Immature natural killer cell (primary cell): ENCODE results near the gene ASB9. TPM values are rescaled to one million over a fixed set of nuclear protein-coding genes. Genes with fewer than 3 reads are reported as not detected.
A peak's percentile ranks its signal among the peaks of the same experiment; 100 is the strongest.
"Not testable (repeated sequence)": the region's sequence is repeated elsewhere in the genome, so short reads cannot be mapped to it uniquely, and the experiment has no call there.

Experiments used
- DNase-seq, 3 donors: peaks; one replicate each; pipeline ENCODE4 v3.0.0; 2022; ENCODE audit warnings: mixed read lengths in 1 of 3
- H3K27ac Mint-ChIP-seq, 6 donors: one replicate each; pipeline ENCODE4 v1.8.0; 2020; ENCODE audit warnings: mixed read lengths in 6 of 6, mild to moderate bottlenecking in 5 of 6, inconsistent platforms in 4 of 6, moderate library complexity in 3 of 6
- H3K27me3 Mint-ChIP-seq, 3 donors: one replicate each; pipeline ENCODE4 v1.8.0; 2020 to 2021; ENCODE audit warnings: low read depth in 3 of 3, mild to moderate bottlenecking in 3 of 3, mixed read lengths in 3 of 3, moderate library complexity in 3 of 3, inconsistent platforms in 1 of 3
- H3K36me3 Mint-ChIP-seq, 3 donors: one replicate each; pipeline ENCODE4 v1.8.0; 2020; ENCODE audit warnings: mixed read lengths in 3 of 3, inconsistent platforms in 2 of 3, mild to moderate bottlenecking in 2 of 3
- H3K4me1 Mint-ChIP-seq, 2 donors: one replicate each; pipeline ENCODE4 v1.8.0; 2020; ENCODE audit warnings: inconsistent platforms in 2 of 2, mild to moderate bottlenecking in 2 of 2, mixed read lengths in 2 of 2, moderate library complexity in 1 of 2
- H3K4me3 Mint-ChIP-seq, 5 donors: one replicate each; pipeline ENCODE4 v1.8.0; 2020; ENCODE audit warnings: mild to moderate bottlenecking in 5 of 5, mixed read lengths in 5 of 5, inconsistent platforms in 3 of 5, moderate library complexity in 3 of 5
- H3K9me3 Mint-ChIP-seq, 6 donors: one replicate each; pipeline ENCODE4 v1.8.0; 2020; ENCODE audit warnings: mild to moderate bottlenecking in 6 of 6, mixed read lengths in 6 of 6, inconsistent platforms in 4 of 6, moderate library complexity in 3 of 6
- polyA plus RNA-seq, 3 donors: library from polyadenylated mRNA; unstranded; fragments of 300-500 nt; fragmentation: Illumina TruSeq; gene quantifications; one replicate each; pipeline ENCODE4 v1.2.3, GENCODE V29; 2021

The ASB9 gene
- polyA plus RNA-seq, 3 donors from 2014 or later: 0.34 TPM; not detected in 2

DNA sequence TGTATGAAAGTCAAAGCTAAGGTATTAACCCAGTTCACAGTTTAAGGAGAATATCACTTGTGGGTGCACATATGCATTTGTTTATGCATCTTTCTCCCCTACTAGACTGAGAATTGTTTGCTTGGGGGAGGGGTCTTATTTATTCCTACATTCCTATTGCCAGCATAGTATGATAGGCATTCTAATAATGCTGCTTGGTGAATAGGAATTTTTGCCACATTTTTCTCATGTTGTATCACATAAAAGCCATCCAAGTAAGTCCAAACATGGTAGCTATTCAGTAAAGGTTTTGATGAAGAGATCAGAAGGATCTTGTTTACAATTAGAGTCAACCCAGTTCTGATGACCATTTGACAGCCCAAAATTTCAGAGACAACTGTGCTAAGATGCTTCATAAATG is 48.6 kb downstream of the ASB9 start:
- DNase-seq: no peak
- peaks cover 0 to 3% (median 2%) of the 10 kb centered on the region in 3 donors for H3K27me3 Mint-ChIP-seq
- H3K9me3 Mint-ChIP-seq: no peaks in the 10 kb centered on the region
- H3K4me3 Mint-ChIP-seq: no peak overlapping the region
- H3K36me3 Mint-ChIP-seq: peaks cover 0 to 4% (median 0%) of the 10 kb centered on the region in 3 donors
- no peak overlapping the region for H3K27ac Mint-ChIP-seq
- H3K4me1 Mint-ChIP-seq: no peaks in the 10 kb centered on the region

DNA sequence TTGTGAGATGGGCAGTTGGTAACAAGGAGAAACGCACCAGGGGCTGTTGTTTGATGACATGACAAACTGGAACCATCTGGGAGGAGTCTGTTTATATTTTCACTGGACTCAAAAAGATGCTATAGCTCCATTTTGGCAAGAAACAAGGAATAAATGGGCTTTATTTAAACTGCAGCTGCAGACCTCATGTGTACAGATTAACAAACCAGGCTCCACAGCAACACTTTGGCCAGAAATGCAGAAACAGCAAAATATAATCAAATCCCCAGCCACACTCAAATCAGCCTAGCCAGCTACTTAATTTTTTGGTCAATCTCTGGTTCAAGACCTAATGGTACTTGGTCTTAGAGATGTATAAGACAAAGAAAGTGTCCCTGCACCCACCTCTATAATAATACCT is 52.7 kb downstream of the ASB9 start:
- H3K36me3 Mint-ChIP-seq: peaks cover 0 to 4% (median 0%) of the 10 kb centered on the region in 3 donors
- peaks cover 0 to 2% (median 1%) of the 10 kb centered on the region in 3 donors for H3K27me3 Mint-ChIP-seq
- no peaks in the 10 kb centered on the region for H3K9me3 Mint-ChIP-seq
- no peak overlapping the region for H3K4me3 Mint-ChIP-seq
- no peaks in the 10 kb centered on the region for H3K4me1 Mint-ChIP-seq
- H3K27ac Mint-ChIP-seq: no peak overlapping the region
- no peak for DNase-seq

DNA sequence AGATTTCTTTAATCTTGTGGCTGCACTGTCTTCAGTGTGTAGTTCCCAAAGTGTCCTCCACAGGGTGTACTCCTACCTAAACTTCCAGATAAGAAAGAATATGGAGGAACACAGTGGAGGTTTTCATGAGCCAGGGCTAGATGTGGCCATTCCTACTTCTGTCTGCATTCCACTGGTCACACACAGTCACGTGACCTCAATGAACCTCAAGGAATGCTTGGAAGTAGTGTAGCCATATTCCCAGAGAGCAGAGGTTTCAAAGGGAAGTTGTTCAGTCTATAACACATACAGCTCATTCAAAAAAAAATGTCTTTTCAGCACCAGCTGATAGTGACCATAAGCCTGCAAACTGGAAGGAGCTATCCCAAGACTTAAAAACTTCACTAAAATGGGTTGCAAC is 53.6 kb downstream of the ASB9 start:
- Mint-ChIP-seq H3K4me1 (no peaks in the 10 kb centered on the region), H3K4me3 (no peak overlapping the region)
- no peak for DNase-seq

DNA sequence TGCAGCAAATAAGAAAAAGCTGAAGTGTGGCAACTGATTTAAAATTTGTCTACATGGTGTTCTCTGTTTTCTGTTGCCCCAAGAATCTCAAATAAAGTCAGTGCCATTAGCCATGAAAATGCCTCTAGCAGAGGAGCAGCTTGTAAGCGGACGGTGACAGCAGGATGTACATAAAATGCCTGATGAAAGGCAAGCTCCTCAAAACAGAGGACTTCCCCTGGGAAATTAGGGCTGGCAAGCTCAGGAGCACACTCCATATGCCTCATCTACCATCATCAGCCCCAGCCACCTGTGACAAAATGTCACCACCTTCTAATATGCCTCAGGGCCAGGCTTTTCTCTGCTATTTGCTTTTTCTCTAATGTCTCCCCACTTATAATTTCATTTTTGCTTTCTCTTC is 54.5 kb downstream of the ASB9 start:
- H3K27me3 Mint-ChIP-seq: peaks cover 0 to 1% (median 1%) of the 10 kb centered on the region in 3 donors
- H3K9me3 Mint-ChIP-seq: no peaks in the 10 kb centered on the region
- no peaks in the 10 kb centered on the region for H3K4me1 Mint-ChIP-seq
- no peak overlapping the region for H3K4me3 Mint-ChIP-seq
- no peak for DNase-seq
- no peak overlapping the region for H3K27ac Mint-ChIP-seq
- no peaks in the 10 kb centered on the region for H3K36me3 Mint-ChIP-seq

More for the DNA sequence above, 53.6 kb downstream of the ASB9 start:
- Mint-ChIP-seq H3K36me3 (peaks cover 0 to 4% (median 0%) of the 10 kb centered on the region in 3 donors), H3K27me3 (peaks cover 0 to 2% (median 1%) of the 10 kb centered on the region in 3 donors), H3K9me3 (no peaks in the 10 kb centered on the region), H3K27ac (no peak overlapping the region)

DNA sequence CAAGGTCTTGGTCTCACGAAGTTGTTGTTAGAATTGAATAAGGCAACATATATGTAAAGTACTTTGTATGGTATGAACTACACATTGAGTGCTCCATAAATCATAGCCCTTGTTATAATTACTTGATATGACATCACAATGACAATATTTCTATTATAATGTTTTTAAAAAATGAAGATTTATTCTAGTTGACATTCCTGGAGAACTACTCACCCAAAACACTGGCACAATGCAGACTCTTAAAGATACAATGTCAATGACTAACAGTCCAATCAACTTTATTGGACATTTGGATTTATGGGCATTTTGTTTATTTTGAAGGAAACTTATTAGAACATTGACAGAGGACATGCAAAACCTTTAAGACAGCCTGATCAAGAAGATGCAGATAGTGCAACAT is 55.3 kb downstream of the ASB9 start:
- Mint-ChIP-seq H3K27me3 (peaks cover 0 to 1% (median 0%) of the 10 kb centered on the region in 3 donors), H3K4me3 (no peak overlapping the region), H3K9me3 (no peaks in the 10 kb centered on the region), H3K4me1 (no peaks in the 10 kb centered on the region), H3K27ac (no peak overlapping the region), H3K36me3 (no peaks in the 10 kb centered on the region)
- no peak for DNase-seq

DNA sequence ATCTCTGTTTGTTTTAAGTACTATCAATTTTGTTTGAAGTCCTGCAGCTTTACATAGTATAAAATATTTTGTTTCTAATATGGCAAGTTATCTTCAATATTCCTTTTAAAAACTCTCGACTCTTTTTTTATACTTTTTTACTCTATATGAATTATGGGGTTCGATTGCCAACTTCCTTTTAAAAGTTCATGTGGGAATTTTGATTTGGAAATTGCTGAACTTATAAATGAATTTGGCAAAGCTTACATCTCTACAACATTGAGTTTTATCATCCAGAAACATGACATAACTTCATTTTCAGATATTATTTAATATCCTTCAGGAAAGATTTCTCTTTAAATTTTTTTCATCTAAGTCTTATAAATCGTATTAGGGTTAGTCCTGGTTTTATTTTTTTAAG is 60.8 kb downstream of the ASB9 start:
- H3K27me3 Mint-ChIP-seq: peaks cover 0 to 4% (median 0%) of the 10 kb centered on the region in 3 donors
- DNase-seq: no peak

DNA sequence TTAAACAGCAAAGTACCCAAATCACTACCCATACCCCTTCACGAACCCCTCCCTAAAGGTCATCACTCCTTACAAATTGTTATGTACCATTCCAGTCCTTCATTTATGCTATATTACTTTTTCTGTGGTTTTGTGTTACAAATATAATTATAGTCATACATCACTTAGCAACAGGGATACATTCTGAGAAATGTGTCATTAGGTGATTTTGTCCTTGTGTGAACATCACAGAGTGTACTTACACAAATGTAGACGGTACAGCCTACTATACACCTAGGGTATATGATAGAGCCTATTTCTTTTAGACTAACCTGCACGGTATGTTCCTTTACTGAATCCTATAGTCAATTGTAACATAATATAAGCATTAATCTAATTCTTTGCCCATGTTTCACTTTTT is 61.9 kb downstream of the ASB9 start:
- Mint-ChIP-seq H3K4me3 (no peak overlapping the region), H3K4me1 (peaks cover 8 to 21% of the 10 kb centered on the region in 2 donors), H3K9me3 (no peaks in the 10 kb centered on the region), H3K27me3 (peaks cover under 1 to 6% (median 1%) of the 10 kb centered on the region in 3 donors), H3K27ac (no peak overlapping the region), H3K36me3 (no peaks in the 10 kb centered on the region)
- DNase-seq: no peak

More for the DNA sequence above, 60.8 kb downstream of the ASB9 start:
- H3K27ac Mint-ChIP-seq: no peak overlapping the region
- no peaks in the 10 kb centered on the region for H3K9me3 Mint-ChIP-seq
- no peaks in the 10 kb centered on the region for H3K36me3 Mint-ChIP-seq
- H3K4me3 Mint-ChIP-seq: no peak overlapping the region
- peaks cover 0 to 10% of the 10 kb centered on the region in 2 donors for H3K4me1 Mint-ChIP-seq

DNA sequence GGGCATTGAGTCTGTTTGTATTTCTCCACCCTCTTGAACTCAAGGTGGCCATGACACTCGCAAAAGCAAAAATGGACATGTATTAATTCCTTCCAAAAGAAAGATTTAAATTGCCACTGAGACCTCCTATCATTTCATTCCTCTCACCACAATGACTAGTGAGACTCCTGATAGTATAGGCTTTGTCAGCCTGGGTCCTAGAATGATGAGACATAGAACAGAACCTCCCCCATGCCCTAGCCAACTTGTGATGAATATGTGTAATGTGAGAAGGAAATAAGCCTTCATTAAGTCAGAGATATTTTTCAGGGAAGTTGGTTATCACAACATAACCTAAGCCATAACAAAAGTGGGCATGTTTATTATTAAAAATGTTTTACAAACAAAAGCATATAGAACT is 62.5 kb downstream of the ASB9 start:
- no peak for DNase-seq
- no peaks in the 10 kb centered on the region for H3K36me3 Mint-ChIP-seq
- H3K9me3 Mint-ChIP-seq: no peaks in the 10 kb centered on the region
- no peak overlapping the region for H3K27ac Mint-ChIP-seq
- H3K4me3 Mint-ChIP-seq: no peak overlapping the region
- H3K4me1 Mint-ChIP-seq: peaks cover 11 to 26% of the 10 kb centered on the region in 2 donors
- H3K27me3 Mint-ChIP-seq: peaks cover 1 to 6% (median 2%) of the 10 kb centered on the region in 3 donors

DNA sequence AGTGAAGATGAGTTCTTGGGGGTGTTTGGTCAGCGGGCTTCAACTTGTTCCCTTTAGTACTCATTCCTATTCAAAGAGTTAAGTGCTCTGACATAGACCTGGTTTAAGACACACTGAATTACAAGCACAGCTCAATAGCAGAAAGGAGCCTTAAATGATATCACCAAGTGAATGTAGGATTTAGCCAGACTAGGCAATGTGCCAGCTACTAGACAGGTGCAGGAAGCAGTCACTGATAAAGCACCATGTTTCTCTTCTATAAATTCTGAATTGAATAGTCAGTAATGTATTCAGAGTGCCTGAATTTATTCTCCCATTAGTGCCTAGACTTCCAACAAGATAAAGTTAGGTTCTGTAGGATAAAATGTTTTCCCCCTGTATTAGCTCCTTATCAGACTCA is 63.6 kb downstream of the ASB9 start:
- peaks cover 1 to 6% (median 2%) of the 10 kb centered on the region in 3 donors for H3K27me3 Mint-ChIP-seq
- H3K4me3 Mint-ChIP-seq: no peak overlapping the region
- H3K36me3 Mint-ChIP-seq: no peaks in the 10 kb centered on the region
- H3K4me1 Mint-ChIP-seq: peaks cover 11 to 26% of the 10 kb centered on the region in 2 donors
- DNase-seq: no peak
- no peaks in the 10 kb centered on the region for H3K9me3 Mint-ChIP-seq
- peak overlapping the region in 1 of 6 donors; percentile 26 for H3K27ac Mint-ChIP-seq

DNA sequence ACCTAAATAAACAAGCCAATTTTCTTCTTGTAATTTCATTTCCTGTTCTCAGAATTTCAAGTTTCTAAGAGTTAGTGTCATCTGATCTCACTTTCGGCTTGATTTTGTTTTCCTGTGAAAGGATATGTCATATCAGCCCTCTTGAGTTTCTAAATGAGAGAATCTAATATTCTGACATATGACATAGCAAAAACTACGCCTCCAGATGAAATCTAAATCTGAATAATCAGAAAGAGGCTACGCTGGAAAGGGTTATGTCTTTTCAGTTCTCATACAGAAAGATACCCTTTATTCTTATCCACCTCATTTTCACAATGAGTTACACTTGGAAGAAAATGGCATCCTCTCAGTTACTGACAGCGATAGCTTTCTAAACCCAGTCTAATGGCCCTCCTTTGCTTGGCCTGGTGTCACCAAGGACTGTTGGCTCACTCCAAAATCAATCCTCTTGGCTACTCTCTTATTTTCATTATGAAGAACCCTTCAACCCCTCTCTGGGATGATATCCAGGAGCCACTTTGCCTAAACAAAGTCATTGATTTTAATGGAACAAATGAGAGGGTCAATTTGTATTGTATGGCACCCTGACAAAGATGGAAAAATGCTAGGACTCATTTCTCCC is 65.6 kb downstream of the ASB9 start:
- peaks cover 11 to 26% of the 10 kb centered on the region in 2 donors for H3K4me1 Mint-ChIP-seq
- H3K27me3 Mint-ChIP-seq: peaks cover 1 to 6% (median 2%) of the 10 kb centered on the region in 3 donors
- peak overlapping the region in 3 of 5 donors; percentile 25 to 42 (median 38) for H3K4me3 Mint-ChIP-seq
- peak overlapping the region in 3 of 6 donors; percentile 64 to 78 (median 64) for H3K27ac Mint-ChIP-seq
- no peaks in the 10 kb centered on the region for H3K36me3 Mint-ChIP-seq
- no peaks in the 10 kb centered on the region for H3K9me3 Mint-ChIP-seq
- DNase-seq: no peak

DNA sequence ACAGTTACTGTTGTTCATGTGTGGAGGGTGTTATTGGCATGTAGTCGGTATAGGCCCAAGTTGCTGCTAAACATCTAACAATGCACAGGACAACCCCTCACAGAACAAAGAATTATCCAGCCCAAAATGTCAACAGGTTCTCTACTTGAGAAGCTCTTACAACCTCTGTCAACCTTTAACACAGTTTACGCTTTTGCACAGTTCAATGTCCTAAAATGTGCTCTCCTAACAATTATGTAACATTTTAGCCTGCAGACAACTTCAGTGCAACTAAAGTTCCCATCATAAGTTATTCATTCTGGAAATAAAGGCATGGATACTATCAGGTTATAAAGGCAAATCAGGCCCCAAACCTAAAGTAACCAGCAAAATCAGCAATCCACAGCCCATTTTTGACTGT is 66.2 kb downstream of the ASB9 start:
- Mint-ChIP-seq H3K27ac (peak overlapping the region in 4 of 6 donors; percentile 32 to 78 (median 64)), H3K36me3 (no peaks in the 10 kb centered on the region), H3K27me3 (peaks cover 1 to 6% (median 2%) of the 10 kb centered on the region in 3 donors), H3K9me3 (no peaks in the 10 kb centered on the region), H3K4me3 (peak overlapping the region in 3 of 5 donors; percentile 25 to 42 (median 38)), H3K4me1 (peaks cover 11 to 26% of the 10 kb centered on the region in 2 donors)
- no peak for DNase-seq

DNA sequence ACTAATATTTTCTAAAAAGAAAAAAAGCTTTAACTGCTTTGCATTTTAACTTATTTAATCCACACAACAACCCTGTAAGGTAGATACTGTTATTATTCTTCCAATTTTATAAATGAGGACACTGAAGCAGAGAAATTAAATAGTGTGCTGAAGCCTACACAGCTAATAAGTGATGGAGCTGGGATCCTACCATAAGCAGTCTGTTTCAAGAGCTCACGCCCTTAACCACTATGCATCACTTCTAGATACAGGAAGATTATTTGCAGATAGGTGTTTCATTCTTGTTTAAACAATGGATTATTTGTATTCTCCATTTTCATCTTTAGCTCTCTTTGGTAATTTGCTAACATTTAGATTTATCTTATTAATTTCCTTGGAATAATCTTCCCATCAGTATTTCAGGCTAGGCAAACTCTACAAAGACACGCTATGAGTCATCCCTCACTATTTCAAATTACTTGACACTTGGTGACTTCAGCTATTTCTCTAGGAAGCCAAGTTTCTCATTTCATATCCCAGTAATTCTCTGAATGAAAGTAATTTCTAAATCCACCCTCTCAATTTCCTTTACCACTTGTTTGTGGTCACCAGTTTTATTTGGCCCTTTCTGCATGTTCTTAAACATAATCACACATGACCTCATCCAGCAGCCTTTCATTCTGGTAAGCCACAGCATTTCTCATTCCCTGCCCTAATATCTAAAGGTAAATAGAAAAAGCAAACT is 67.3 kb downstream of the ASB9 start:
- Mint-ChIP-seq H3K27me3 (peaks cover 1 to 6% (median 3%) of the 10 kb centered on the region in 3 donors), H3K36me3 (no peaks in the 10 kb centered on the region), H3K4me3 (peak overlapping the region in 2 of 5 donors; percentile 8 to 48), H3K4me1 (peaks cover 11 to 26% of the 10 kb centered on the region in 2 donors), H3K27ac (peak overlapping the region in 1 of 6 donors; percentile 36), H3K9me3 (no peaks in the 10 kb centered on the region)
- DNase-seq: peak in 1 of 3 donors; percentile 1

DNA sequence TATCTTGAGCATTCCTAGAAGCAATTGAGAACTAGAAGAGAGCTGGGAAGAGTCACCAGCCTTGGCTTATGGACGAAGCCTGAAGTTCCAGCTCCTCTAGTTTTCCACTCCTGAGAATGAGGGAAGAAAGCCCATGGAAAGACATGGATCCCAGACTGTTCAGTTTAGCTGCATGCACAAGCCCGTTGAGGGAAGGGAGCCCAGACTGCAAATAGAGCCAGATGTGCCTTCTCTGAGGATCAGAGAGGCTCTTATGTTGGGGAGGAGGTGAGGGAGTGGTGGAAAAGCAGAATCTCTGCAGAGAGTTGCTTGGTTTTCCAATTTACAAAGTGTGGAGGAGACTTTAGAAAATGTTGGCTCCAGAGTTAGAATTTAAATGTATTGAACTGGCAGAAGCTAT is 69.0 kb downstream of the ASB9 start:
- Mint-ChIP-seq H3K27me3 (peaks cover 1 to 6% (median 4%) of the 10 kb centered on the region in 3 donors), H3K9me3 (no peaks in the 10 kb centered on the region), H3K4me3 (no peak overlapping the region)

DNA sequence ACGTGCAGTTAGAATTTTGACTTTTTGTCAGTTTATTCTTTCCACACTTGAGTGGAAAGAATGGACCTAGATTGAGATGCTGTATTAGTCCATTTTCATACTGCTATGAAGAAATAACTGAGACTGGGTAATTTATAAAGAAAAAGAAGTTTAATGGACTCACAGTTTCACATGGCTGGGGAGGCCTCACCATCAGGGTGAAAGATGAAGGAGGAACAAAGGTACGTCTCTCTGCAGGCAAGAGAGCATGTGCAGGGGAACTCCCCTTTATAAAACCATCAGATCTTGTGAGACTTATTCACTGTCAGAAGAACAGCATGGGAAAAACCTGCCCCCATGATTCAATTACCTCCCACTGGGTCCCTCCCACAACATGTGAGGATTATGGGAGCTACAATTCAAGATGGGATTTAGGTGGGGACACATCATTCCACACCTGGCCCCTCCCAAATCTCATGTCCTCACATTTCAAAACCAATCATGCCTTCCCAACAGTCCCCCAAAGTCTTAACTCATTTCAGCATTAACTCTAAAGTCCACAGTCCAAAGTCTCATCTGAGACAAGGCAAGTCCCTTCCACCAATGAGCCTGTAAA is 71.2 kb downstream of the ASB9 start:
- not testable (repeated sequence) for H3K9me3 Mint-ChIP-seq

More for the DNA sequence above, 69.0 kb downstream of the ASB9 start:
- DNase-seq: no peak
- no peak overlapping the region for H3K27ac Mint-ChIP-seq
- H3K4me1 Mint-ChIP-seq: peaks cover 11 to 26% of the 10 kb centered on the region in 2 donors
- no peaks in the 10 kb centered on the region for H3K36me3 Mint-ChIP-seq

More for the DNA sequence above, 71.2 kb downstream of the ASB9 start:
- H3K27me3 Mint-ChIP-seq, H3K36me3 Mint-ChIP-seq, DNase-seq, H3K4me3 Mint-ChIP-seq, H3K27ac Mint-ChIP-seq: not testable (repeated sequence)
- peaks cover 10 to 12% of the 10 kb centered on the region in 2 donors for H3K4me1 Mint-ChIP-seq
